SW 1271 (cell line): ENCODE measurements around the gene SPON2.
"Not testable (repeated sequence)": the region's sequence is repeated elsewhere in the genome, so short reads cannot be mapped to it uniquely, and the experiment has no call there.

Experiments used
- DNase-seq, 2 experiments: peaks; one replicate each; lab custom pipeline; 2025; lab: John Stamatoyannopoulos, UW

SPON2 gene

DNA sequence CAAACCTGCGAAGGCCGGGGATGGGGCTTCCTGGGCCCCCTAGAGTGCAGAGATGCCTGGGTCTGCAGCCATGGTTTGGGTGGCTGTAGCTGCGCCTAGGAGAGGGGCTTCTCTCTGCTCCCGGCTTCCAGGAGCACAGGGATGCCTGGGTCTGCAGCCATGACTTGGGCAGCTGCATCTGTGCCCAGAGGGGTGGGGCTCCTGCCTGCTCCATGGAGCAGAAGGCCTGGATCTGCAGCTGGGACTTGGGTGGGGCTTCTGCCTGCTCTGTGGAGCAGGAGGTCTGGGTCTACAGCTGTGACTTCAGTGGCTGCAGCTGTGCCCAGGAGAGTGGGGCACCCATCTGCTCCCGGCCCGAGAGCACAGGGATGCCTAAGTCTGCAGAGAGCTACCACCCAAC is 20.8 kb downstream of the SPON2 start:
- DNase-seq = no peak

DNA sequence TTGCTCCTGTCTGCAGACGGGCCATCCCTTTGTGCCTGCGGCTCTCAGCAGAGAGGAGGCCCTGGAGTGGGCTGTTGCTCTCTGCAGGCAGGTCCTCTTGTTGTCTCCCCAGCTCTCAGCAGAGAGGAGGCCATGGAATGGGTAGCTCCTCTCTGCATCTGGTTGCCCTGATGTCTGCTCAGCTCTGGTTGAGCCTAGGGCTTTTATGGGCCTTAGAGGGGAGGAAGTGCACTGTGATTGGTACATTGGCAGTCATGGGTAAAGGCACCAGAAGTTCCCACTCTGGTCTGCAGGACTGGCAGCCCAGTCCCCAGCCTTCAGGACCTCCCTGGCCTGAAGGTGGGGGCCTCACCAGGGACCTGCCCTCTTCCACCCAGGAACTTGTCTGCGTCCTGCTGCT is 21.5 kb downstream of the SPON2 start:
- DNase-seq = no peak

DNA sequence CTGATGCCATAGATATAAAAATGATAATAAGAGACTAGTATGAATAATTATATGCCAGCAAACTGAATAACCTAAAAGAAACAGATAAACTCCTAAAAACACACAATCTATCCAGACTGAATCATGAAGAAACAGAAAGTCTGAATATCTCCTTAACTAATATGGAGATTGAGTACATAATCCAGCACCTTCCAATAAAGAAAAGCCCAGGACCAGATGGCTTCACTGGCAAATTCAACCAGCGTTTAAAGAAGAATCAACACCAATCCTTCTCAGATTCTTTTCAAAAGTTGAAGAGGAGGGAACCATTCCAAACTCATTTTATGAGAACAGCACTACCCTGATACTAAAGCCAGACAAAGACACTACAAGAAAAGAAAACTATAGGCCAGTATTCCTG is 32.5 kb downstream of the SPON2 start:
- no peak for DNase-seq

DNA sequence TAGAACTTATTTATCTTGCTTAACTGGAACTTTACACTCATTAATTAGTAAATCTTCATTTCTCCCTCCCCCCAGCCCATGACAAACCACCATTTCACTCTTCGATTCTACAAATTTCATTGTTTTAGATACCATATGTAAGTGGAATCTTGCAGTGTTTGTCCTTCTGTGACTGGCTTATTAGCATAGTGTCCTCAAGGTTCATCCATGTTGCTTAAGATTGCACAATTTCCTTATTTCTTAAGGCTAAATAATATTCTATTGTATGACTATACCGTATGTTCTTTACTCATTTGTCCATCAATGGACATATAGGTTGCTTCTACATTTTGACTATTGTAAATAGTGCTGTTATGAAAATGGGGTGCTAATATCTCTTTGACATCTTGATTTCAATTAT is 34.5 kb downstream of the SPON2 start:
- DNase-seq = no peak

DNA sequence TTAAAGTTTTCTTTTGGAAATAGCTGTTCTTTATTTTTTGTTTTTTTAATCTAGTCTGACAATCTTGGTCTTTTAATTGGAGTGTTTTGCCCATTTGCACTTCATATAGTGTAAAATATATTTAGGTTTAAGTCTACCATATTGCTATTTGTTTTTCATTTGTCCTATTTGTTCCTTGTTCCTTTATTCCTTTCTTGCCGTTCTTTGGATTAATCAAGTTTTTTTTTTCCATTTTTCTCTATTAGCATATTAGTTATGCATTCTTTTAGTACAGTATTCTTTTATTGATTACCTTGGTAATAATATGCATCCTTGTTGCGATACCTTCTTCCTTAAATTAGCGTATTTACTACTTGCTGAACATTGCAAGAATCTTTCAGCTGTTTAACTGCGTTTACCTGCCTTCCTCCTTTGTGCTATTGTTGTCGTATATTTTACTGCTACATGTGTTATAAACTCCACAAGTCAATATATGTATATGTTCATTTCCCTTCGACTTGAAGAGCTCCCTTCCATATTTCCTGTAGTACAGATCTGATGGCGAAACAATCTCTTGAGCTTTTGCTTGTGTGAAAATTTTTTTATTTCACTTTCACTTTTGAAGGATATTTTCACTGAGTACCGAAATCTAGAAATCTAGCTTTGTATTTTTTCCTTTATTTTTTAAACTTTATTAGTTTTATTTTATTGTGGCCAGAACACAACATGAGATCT is 35.2 kb downstream of the SPON2 start:
- DNase-seq = no peak

DNA sequence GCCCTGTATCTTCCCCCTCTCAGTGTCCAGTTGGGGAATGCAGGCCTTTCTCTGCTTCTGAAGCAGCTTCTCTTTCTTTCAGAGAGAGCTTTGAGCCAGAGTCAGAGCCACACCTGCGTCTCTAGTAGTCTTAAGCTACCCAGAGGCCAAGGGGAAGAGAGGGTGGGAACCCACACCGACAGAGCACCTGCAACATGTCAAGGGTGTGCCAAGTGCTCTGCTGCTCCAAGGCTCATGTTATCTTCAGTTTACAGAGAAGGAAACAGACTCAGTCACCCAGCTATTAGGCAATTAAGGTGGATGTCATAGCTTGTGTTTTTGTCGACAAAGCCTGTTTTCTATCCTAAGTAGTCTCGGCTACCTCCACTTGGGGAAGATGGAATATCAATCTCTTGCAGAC is 36.3 kb downstream of the SPON2 start:
- no peak for DNase-seq

DNA sequence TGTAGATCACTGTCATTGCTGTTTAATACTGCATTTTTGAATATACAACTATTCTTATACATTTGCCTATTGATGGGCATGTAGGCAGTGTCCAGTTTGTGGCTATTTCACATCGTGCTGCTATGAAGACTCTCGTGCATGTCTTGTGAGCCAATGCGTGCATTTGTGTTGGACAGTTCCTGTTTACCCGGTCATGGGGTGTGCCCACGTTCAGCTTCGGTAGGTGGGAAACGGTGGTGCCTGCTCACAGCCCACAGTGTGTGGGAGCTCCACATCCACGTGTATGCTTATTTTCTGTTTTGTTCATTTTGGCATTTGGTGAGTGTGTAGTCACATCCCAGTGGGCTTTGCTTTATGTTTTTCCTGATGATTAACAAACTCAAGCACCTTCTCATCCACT is 39.4 kb downstream of the SPON2 start:
- DNase-seq = no peak

DNA sequence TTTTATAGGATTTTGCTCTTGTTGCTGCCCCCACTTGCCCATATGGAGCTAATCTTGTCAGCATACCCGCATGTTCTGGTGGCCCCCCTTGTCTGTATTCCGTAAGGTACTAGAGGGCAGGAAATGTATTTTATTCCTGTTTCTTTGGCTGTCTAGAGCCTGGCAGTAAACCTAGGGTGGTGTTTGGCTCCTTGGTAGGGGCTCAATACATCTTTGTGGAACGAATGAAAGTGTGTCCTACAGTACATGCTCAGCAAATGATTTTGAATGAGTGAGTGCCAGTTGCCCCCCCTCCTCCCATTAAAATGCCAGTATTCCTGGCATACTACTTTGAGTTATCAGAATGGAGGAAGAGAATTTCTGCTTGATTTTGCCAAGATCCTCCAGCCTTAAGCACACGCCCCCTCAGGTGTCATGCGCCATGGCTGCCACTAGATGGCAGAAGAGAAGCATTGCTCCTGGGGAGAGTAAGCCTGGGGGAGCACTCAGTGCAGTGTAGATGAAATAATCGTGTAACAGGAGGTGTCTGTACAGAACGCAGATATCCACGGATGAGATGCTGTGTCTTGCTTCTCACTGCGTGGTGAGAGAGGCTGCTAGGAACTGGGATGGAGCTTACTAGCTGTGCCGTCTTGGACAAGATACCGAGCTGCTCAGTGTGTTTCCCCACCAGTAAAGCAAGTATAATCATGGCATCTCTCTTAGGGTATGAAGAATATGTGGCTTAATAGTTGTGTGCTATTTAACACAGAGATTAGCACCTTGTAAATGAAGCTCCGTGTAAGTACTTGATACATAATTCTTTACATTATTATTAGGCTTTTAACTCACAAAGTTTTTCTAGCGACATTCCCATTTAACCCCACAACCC is 41.8 kb downstream of the SPON2 start:
- peak in 1 of 2 experiments; percentile 57 for DNase-seq

DNA sequence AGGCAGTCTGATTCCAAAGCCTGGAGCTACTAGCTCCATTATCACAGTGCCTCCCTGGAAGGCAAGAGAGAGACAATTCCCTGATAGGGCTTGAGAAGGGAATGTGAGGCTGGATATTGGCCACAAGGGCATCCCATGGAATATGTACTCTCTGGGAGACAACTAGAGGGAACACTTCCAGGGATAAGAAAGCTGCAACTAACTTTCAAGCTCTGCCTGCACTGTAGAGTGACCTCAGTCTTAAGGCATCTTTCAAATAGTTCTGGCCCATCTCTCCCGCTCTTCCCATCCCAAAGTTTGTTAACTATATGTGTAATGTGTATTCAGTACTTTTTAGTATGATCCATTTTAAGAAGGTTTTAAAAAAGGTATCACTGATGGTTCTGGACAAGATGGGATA is 45.9 kb downstream of the SPON2 start:
- DNase-seq = no peak

DNA sequence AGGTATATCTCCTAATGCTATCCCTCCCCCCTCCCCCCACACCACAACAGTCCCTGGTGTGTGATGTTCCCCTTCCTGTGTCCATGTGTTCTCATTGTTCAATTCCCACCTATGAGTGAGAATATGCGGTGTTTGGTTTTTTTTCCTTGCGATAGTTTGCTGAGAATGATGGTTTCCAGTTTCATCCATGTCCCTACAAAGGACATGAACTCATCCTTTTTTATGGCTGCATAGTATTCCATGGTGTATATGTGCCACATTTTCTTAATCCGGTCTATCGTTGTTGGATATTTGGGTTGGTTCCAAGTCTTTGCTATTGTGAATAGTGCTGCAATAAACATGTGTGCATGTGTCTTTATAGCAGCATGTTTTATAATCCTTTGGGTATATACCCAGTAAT is 46.9 kb downstream of the SPON2 start:
- DNase-seq = not testable (repeated sequence)

DNA sequence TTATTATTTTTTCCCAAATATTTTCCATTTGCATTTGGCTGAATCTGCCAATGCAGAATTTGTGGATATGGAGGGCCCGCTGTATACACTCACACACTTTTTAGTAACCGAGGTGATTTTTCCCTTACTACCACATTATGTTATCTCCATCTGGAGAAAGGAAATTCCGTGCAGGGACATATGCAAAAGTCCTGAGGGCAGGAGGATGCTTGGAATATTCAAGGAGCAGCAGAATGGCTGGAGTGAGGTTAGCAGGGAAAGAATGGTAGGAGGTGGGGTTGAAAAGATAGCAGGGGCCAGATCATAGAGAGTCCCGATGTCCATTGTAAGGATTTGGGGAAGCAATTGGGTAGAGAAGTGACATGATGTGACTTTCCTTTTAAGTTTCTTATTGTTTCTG is 47.6 kb downstream of the SPON2 start:
- no peak for DNase-seq

DNA sequence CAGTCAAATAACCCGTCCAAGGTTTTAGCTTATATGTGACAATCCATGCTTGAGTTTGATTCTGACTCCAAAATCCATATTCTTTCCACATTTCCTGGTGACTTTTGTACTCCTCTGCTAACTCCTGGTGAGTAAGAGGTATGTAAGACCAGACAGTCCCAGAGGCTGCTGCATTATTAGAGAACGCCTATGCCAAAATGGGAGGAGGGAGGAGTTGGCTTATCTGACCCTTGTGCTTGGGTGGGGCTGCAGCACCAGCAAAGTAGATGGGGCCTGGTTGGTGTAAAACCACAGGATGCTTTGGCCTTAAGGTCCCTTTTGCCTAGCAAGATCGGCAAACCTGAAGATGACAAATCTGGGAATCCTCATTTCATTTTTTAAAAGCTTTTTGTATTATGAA is 49.9 kb downstream of the SPON2 start:
- no peak for DNase-seq
